Stimulated activated CD8-positive, alpha-beta memory T cell treated with anti-CD3 and anti-CD28 coated beads, Interleukin-7, amount 100 ng/mL, for 48 hours (primary cell): ENCODE results near the gene CXCL14.

Experiments used
- DNase-seq, 2 donors: peaks; one replicate each; pipeline ENCODE4 v3.0.0-alpha.2; 2020; ENCODE audit warnings: low read depth in 1 of 2; ENCODE audit errors: extremely low read depth in 1 of 2

CXCL14 gene

GRCh38 chr5:135578685-135579341 lies at the start of gene CXCL14:
TSS of gene CXCL14 (minus strand) at chr5:135578991. CDS start at chr5:135578778, 213 bp downstream.
- peak in 1 of 2 donors; percentile 12 for DNase-seq

- no peak for DNase-seq
Observed at GRCh38 chr5:135626636-135627035, 47.8 kb upstream of the CXCL14 start.

GRCh38 chr5:135625961-135626360 lies 47.2 kb upstream of the CXCL14 start:
- DNase-seq: no peak

- no peak for DNase-seq
Observed at GRCh38 chr5:135625486-135625885, 46.7 kb upstream of the CXCL14 start.

GRCh38 chr5:135625061-135625460 lies 46.3 kb upstream of the CXCL14 start:
- DNase-seq: no peak

- DNase-seq: no peak
Observed at GRCh38 chr5:135623186-135623715, 44.5 kb upstream of the CXCL14 start.

GRCh38 chr5:135615581-135616260 lies 36.9 kb upstream of the CXCL14 start:
- DNase-seq: no peak

GRCh38 chr5:135615171-135615570 lies 36.4 kb upstream of the CXCL14 start:
- no peak for DNase-seq

GRCh38 chr5:135609981-135610380 lies 31.2 kb upstream of the CXCL14 start:
- DNase-seq: no peak

- no peak for DNase-seq
Observed at GRCh38 chr5:135608761-135609443, 30.1 kb upstream of the CXCL14 start.

- DNase-seq: no peak
Observed at GRCh38 chr5:135608361-135608760, 29.6 kb upstream of the CXCL14 start.

- DNase-seq: no peak
Observed at GRCh38 chr5:135606431-135606830, 27.6 kb upstream of the CXCL14 start.

GRCh38 chr5:135605221-135605620 lies 26.4 kb upstream of the CXCL14 start:
- DNase-seq: no peak

GRCh38 chr5:135604056-135604455 lies 25.3 kb upstream of the CXCL14 start:
- no peak for DNase-seq

- no peak for DNase-seq
Observed at GRCh38 chr5:135602882-135603721, 24.3 kb upstream of the CXCL14 start.

- no peak for DNase-seq
Observed at GRCh38 chr5:135601466-135601865, 22.7 kb upstream of the CXCL14 start.

- no peak for DNase-seq
Observed at GRCh38 chr5:135600971-135601381, 22.2 kb upstream of the CXCL14 start.

GRCh38 chr5:135600152-135600570 lies 21.4 kb upstream of the CXCL14 start:
- DNase-seq: no peak

- no peak for DNase-seq
Observed at GRCh38 chr5:135599421-135600151, 20.8 kb upstream of the CXCL14 start.
